Muscle layer of colon (tissue), 2 donors: ENCODE data around the gene IFNA17.
"Not testable (repeated sequence)": the region's sequence is repeated elsewhere in the genome, so short reads cannot be mapped to it uniquely, and the experiment has no call there.

Source experiments
- H3K27ac ChIP-seq: one replicate; pipeline ENCODE4 v1.7.0; 2013; ENCODE audit warnings: low read depth, mild to moderate bottlenecking, low read length, moderate library complexity
- H3K27me3 ChIP-seq, 2 donors: one replicate each; pipeline ENCODE4 v1.7.0; 2013; ENCODE audit warnings: low read length in 2 of 2, mild to moderate bottlenecking in 2 of 2; ENCODE audit not compliant: insufficient read depth in 2 of 2, control insufficient read depth in 1 of 2
- H3K36me3 ChIP-seq: one replicate; pipeline ENCODE4 v1.7.0; 2013; ENCODE audit warnings: mild to moderate bottlenecking, low read length; ENCODE audit not compliant: insufficient read depth
- H3K4me1 ChIP-seq: one replicate; pipeline ENCODE4 v1.7.0; 2013; ENCODE audit warnings: mild to moderate bottlenecking, low read length; ENCODE audit not compliant: insufficient read depth
- H3K4me3 ChIP-seq, 2 donors: one replicate each; pipeline ENCODE4 v1.7.0; 2013; ENCODE audit warnings: low read length in 2 of 2, low read depth in 1 of 2, mild to moderate bottlenecking in 1 of 2, moderate library complexity in 1 of 2
- H3K9ac ChIP-seq: one replicate; pipeline ENCODE4 v1.7.0; 2013; ENCODE audit warnings: low read length
- H3K9me3 ChIP-seq: one replicate; pipeline ENCODE4 v1.7.0; 2013; ENCODE audit warnings: mild to moderate bottlenecking, low read length
- donor health status: abdominal sarcoma.
- donor health status: Adenocarcinoma of cecum.

The IFNA17 gene

DNA sequence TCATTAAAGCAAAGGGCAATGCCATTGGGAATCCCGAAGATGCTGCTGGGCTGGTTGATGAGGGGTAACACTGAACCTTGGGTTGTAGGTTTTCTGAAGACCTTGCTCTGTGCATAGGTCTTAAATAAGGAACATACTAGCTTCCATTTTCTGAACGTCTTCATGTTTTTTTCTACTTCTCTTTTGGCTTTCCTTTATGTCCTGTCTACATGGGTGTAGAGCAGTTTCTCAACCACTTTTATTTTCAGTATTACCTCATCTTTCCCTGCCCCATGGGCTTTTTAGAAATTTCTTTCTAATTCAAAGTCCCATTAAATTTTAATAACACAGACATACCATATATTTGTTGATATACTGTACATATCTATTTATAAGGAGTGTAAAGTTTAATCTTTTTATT, 11.9 kb upstream of the IFNA17 start, which contains the start of gene IFNA14:
IFNA14 (minus strand) TSS at position 95 of the 400 bp plus-strand sequence; CDS start at position 25, 70 bp downstream.
- Histone ChIP-seq H3K9ac (no peak within 1 kb of the TSS), H3K4me1 (no peaks in the 10 kb centered on the region), H3K4me3 (no peak within 1 kb of the TSS), H3K9me3 (no peaks in the 10 kb centered on the region), H3K36me3 (no peaks in the 10 kb centered on the region), H3K27ac (no peak within 1 kb of the TSS), H3K27me3 (no peaks in the 10 kb centered on the region)

DNA sequence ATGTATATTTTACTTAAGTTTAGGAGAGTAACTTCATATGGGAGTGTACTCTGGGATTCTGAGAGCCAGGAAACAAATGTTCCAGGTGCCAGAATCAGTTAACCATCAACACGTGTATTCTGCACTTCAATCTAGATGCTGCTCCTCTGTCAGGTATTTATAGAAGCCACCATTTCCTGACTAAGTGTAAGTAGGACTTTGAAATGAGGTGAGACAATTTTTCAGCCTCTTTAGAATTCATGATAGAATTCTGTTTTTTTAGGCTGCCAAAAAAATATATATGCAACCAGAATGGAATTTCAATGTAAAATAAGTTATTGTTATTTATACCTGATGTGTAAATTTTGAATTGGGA, 8.3 kb upstream of the IFNA17 start:
- H3K4me3 ChIP-seq, H3K36me3 ChIP-seq, H3K27ac ChIP-seq, H3K4me1 ChIP-seq, H3K9ac ChIP-seq, H3K9me3 ChIP-seq, H3K27me3 ChIP-seq: not testable (repeated sequence)

DNA sequence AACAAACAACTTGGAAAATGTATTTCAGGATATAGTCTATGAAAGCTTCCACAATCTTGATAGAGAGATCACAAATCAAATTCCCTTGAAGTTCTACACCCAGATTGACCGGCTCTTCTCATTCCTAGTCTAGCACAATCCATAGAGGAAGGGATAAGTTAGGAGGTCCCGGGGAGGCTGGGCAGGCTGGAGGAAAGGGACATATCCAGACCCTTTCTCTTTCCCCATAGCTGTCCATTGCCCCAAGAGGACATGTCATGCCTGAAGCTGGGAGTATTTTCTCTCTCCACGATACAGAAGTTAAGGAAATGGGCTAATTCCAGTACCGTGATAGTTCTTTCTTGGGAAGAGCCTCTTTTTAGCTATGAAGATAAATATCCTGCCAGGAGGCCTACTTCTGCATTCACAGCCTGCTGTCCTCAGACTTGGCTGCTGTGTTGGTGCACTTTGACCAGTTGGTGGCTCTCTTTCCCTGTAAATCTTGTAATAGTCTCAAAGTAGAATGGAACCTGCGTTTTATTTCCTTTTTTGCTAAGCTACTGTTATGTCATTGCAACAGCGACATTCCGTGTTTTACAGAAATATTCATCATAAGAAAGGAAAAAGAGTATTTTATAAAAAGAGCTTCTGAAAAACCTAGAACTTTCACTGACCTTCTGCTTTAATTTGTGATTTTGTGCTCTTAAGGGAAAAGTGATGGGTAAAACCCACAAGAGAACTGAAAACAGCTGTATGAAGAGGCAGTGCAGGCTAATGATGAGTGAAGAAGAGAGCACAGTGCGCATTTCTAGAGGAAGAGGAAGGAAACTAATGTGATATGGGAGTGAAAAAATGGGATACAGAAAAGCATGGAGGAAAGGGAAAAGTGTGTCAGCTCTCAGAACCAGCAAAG, 7.7 kb upstream of the IFNA17 start:
- H3K36me3 ChIP-seq, H3K4me1 ChIP-seq, H3K4me3 ChIP-seq, H3K9ac ChIP-seq, H3K27me3 ChIP-seq, H3K27ac ChIP-seq, H3K9me3 ChIP-seq: not testable (repeated sequence)

DNA sequence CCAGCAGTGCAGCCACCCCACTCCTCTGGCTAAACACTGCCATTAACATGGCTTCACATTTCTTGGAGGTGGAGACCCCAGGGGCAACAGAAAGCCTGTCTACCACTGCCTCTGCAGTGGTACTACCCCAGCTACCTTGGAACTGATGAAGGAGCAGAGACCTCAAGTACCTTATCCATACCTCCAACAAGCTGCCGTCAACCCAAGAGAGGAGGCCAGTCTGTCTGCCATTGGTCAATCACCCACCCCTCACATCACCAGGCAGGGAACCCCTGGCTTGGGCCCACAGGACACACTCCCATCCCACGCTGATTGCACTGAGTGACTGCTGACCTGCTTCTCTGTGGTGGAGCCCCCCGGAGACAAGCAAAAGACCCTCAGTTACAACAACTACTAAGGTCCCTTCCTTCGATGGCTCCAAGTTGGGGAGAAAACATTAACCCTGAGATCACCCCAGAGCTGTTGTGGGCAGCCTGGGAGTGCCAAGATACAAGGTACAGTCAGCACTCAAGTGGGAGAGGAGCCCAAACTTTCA, 6.2 kb upstream of the IFNA17 start:
- H3K9ac ChIP-seq: no peak overlapping the region
- no peaks in the 10 kb centered on the region for H3K36me3 ChIP-seq
- H3K4me1 ChIP-seq: no peaks in the 10 kb centered on the region
- H3K9me3 ChIP-seq: no peaks in the 10 kb centered on the region
- H3K4me3 ChIP-seq: no peak overlapping the region
- H3K27me3 ChIP-seq: no peaks in the 10 kb centered on the region
- no peak overlapping the region for H3K27ac ChIP-seq

DNA sequence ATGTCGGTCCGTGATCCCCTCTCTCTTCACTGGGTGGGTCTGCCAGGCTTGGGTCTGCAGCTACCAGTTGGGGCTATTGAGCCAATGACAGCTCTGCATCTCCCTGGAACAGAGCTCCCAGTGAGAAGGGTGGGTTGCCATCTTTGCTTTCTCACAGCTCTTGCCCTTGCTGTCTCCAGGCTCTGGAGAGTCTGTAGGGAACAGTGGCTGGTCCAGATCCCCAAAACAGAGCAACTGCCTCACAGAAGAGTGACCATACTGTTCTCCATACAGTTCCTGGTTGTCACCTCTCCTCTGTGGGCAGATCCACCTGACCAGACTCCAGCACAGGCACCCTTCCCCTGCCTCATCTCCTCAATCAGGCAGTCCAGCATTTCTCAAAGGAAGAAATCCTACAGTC, 5.2 kb upstream of the IFNA17 start:
- Histone ChIP-seq H3K9ac (no peak overlapping the region), H3K36me3 (no peaks in the 10 kb centered on the region), H3K27ac (no peak overlapping the region), H3K27me3 (no peaks in the 10 kb centered on the region), H3K4me3 (no peak overlapping the region), H3K4me1 (no peaks in the 10 kb centered on the region), H3K9me3 (no peaks in the 10 kb centered on the region)

DNA sequence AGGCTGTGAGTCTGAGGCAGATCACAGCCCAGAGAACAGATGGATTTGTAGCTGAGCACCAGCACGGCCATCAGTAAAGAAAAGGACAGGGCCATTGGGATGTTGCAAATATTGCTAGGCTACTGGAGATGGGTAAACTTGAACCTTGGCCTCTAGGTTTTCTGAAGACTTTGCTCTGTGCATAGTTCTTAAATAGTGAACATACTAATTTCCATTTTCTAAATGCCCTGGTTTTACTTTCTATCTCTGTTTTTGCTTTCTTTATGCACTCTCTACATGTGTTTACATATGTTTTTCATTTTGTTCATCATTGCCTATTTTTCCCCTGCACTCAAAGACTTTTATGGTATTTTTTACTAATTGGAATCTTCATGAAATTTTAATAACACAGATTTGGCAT, 10.8 kb downstream of the IFNA17 start, which contains the start of gene IFNA16:
IFNA16 (minus strand) TSS at position 101 of the 400 bp plus-strand sequence; CDS start at position 95, 6 bp downstream.
- H3K9me3 ChIP-seq, H3K4me3 ChIP-seq, H3K27ac ChIP-seq, H3K9ac ChIP-seq, H3K36me3 ChIP-seq, H3K27me3 ChIP-seq, H3K4me1 ChIP-seq: not testable (repeated sequence)

DNA sequence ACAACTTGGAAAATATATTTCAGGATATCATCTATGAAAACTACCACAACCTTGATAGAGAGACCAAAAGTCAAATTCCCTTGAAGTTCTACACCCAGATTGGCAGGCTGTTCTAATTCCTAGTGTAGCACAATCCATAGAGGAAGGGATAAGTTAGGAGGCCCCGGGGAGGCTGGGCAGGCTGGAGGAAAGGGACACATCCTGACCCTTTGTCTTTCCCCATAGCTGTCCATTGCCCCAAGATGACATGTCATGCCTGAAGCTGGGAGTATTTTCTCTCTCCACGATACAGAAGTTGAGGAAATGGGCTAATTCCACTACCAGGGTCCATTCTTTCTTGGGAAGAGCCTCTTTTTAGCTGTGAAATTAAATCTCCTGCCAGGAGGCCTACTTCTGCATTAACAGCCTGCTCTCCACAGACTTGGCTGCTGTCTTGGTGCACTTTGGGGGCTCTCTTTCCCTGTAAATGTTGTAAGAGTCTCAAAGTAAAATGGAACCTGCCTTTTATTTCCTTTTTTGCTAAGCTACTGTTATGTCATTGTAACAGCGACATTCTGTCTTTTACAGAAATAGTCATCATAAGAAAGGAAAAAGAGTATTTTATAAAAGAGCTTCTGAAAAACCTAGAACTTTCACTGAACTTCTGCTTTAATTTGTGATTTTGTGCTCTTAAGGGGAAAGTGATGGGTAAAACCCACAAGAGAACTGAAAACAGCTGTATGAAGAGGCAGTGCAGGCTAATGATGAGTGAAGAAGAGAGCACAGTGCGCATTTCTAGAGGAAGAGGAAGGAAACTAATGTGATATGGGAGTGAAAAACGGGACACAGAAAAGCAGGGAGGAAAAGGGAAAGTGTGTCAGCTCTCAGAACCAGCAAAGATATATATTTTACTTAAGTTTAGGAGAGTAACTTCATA, 14.4 kb downstream of the IFNA17 start:
- not testable (repeated sequence) for H3K9me3 ChIP-seq, H3K27me3 ChIP-seq, H3K4me3 ChIP-seq, H3K36me3 ChIP-seq, H3K4me1 ChIP-seq, H3K9ac ChIP-seq, H3K27ac ChIP-seq

DNA sequence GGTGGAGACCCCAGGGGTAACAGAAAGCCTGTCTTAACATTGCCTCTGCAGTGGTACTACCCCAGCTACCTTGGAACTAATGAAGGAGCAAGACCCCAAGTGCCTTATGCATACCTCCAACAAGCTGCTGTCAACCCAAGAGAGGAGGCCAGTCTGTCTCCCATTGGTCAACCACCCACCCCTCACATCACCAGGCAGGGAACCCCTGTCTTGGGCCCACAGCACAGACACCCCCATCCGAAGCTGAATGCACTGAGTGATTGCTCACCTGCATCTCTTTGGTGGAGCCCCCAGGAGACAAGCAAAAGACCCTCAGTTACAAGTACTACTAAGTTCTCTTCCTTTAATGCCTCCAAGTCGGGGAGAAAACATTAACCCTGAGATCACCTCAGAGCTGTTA, 15.9 kb downstream of the IFNA17 start:
- not testable (repeated sequence) for H3K9ac ChIP-seq, H3K9me3 ChIP-seq, H3K4me1 ChIP-seq, H3K36me3 ChIP-seq, H3K4me3 ChIP-seq, H3K27ac ChIP-seq, H3K27me3 ChIP-seq

DNA sequence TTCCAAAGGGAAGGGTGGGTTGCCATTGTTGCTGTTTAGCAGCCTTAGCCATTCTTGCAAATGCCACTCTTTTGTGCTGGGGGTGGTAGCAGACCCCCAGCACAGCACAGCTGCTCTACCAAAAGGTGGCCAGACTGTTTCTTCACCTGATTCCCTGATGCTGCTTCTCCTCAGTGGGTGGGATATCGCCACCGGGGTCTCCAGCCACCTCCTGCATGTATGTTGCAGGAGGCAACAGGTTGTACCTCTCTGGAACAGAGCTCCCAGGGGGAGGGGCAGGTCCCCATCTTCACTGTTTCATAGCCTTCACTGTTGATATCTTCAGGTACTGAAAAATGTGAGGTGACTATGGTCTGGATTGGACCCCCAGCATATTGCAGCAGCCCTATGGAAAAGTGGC, 17.2 kb downstream of the IFNA17 start:
- not testable (repeated sequence) for H3K4me3 ChIP-seq, H3K9ac ChIP-seq, H3K27ac ChIP-seq, H3K36me3 ChIP-seq, H3K27me3 ChIP-seq, H3K4me1 ChIP-seq, H3K9me3 ChIP-seq

DNA sequence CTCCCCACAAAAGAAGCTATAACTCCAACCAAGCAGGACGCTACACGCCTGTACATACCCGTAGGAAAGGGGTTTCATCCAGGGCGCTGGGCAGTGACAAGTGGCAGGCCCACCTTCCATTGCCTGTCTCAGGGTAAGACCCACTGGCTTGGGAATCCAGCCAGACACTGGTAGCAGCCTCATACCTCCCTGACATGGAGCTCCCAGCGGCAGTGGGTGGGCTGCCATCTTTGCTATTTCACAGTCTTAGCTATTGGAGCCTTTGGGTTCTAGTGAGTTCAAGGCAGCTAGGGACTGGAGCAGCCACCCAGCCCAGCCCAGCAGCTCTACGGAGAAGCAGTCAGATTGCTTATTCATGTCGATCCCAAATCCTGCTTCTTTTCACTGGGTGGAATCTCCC, 17.7 kb downstream of the IFNA17 start:
- Histone ChIP-seq H3K27ac (no peak overlapping the region), H3K4me3 (no peak overlapping the region), H3K27me3 (no peaks in the 10 kb centered on the region), H3K36me3 (no peaks in the 10 kb centered on the region), H3K9me3 (no peaks in the 10 kb centered on the region), H3K4me1 (no peaks in the 10 kb centered on the region), H3K9ac (no peak overlapping the region)

DNA sequence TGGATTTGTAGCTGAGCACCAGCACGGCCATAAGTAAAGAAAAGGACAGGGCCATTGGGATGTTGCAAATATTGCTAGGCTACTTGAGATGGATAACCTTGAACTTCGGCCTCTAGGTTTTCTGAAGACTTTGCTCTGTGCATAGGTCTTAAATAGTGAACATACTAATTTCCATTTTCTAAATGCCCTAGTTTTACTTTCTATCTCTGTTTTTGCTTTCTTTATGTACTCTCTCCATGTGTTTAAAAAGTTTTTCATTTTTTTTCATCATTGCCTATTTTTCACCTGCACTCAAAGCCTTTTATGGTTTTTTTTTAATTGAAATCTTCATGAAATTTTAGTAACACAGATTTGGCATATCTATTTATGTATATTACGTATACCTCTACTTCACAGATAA, 21.0 kb downstream of the IFNA17 start, which contains the start of gene IFNA10:
IFNA10 (minus strand) TSS at position 101 of the 400 bp plus-strand sequence; CDS start at position 55, 46 bp downstream.
- H3K9me3 ChIP-seq, H3K27ac ChIP-seq, H3K4me3 ChIP-seq, H3K36me3 ChIP-seq, H3K4me1 ChIP-seq, H3K9ac ChIP-seq, H3K27me3 ChIP-seq: not testable (repeated sequence)
